GM23248 (cell line): ENCODE results near the gene ZBED3.

ENCODE experiments used
- EZH2 ChIP-seq: fragments of 200-600 bp; sonication (generic); IDR thresholded peaks from 2 replicates; pipeline ENCODE4 v1.6.1; 2018; ENCODE audit warnings: antibody characterized with exemption, mild to moderate bottlenecking; ENCODE audit not compliant: insufficient read depth, poor library complexity, severe bottlenecking
- EZH2phosphoT487 ChIP-seq: fragments of 200-600 bp; sonication (generic); IDR thresholded peaks from 2 replicates; pipeline ENCODE4 v1.6.1; 2018; ENCODE audit warnings: antibody characterized with exemption, moderate library complexity, mild to moderate bottlenecking, low read depth; ENCODE audit not compliant: insufficient read depth

DNA sequence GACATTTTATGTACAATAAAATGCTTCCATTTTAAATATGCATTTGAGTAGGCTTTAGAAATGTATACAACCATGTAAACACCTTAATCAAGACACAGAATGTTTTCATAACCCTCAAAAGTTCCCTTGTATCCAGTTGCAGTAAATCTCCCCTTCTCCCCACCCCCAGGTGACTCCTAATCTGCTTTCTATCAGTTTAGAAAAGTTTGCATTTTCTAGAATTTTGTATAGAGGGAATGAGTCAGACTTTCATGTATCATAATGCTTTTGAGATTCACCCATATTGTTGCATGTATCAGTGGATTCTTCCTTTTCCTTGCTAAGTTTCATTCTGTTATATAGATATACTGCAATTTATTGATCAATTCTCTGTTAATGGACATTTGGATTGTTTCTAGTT, 17.7 kb upstream of the ZBED3 start:
- TF ChIP-seq EZH2 (no peak), EZH2phosphoT487 (no peak)
